Stimulated activated CD8-positive, alpha-beta memory T cell treated with anti-CD3 and anti-CD28 coated beads, Interleukin-12 subunit alpha, Interleukin-12 subunit beta, amount 100 ng/mL, for 24 hours (primary cell): ENCODE data around the gene DNAJC7.

Source experiments
- DNase-seq: peaks from one replicate; pipeline ENCODE4 v3.0.0-alpha.2; 2020; ENCODE audit errors: extremely low read depth

Gene DNAJC7

DNA sequence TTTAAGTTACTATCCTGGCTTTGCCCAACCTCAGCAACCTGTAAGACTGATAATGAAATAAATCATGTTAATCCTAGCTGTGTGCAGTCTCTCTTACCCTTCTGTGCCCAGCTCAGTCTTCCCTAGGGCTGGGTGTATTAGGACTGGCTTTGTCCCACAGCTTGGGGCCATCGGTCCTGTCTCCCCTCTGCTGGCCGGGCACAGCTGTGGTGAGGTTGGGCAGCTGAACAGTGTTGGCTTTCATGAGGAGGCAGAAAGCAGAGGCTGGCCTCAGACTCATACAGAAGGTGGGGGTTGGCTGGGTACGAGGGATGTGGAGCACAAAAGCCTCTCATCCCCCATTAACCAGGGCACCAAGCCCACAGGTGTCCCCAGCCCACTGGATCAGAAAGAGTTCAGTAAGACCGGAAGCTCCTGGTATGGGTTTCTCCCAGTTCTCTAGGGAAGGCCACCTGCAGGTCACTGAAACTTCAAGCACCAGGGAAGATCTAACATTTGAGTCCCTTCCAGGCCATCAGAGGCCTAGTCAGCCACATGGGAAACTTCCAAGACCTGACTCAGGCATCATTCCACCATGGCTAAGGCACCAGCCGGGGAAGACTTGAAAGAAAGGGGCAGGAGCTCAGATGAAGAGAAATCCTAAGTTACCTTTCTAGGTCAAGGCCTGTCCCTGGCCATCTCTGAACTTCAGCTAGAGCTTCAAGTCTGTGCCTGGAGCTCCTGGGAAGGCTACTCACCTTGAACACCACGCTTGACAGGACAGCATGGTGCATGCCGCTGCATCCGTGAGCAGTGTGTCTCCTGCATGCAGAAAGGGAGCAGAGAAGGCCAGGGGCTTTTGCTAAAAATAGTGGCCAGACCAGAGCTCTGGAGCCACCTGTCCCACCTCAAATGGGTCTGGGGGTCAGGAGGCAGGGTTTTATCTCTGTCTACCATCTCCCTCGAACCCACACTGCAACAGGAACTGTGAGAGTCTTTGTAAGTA is 41.8 kb downstream of the DNAJC7 start:
- DNase-seq, result no peak

DNA sequence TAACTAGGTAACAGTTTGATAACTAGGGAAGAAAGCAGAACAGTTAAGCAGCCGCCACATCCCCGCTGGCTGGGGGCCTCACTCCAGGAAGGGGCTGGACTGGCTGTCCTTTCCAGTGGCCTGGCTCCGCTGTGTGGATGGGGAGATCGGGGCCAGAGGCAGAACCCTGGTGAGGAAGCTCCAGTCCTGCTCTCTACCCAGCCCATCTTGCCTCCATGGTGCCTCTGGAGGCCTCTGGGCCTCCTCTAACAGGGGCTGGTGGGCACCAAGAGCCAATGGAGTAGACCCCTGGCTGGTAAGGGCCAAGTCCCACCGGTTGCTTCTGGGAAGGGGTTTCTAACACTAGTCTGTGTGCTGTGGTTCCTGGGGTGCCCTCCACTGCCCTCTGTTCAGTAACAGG is 42.6 kb downstream of the DNAJC7 start:
- no peak for DNase-seq

DNA sequence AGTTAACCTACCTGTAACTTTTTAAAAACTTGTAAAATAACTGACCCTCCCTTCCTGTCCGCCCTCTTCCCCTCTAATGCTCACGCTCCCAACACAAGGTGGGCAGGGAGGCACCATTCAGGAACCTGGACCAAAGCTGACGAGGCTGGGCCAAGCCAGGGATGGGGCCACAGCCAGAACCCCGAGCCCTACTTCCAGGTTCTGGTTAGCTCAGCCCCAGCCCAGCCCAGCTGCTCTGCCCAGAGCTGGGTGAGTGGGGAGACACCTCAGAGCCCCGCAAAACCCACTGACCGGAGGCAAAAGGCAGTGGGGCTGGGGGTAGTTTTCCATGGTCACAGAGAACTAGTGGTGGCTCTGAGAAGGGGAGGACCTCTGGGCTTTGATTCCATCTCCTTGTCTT is 43.2 kb downstream of the DNAJC7 start:
- DNase-seq, result no peak

DNA sequence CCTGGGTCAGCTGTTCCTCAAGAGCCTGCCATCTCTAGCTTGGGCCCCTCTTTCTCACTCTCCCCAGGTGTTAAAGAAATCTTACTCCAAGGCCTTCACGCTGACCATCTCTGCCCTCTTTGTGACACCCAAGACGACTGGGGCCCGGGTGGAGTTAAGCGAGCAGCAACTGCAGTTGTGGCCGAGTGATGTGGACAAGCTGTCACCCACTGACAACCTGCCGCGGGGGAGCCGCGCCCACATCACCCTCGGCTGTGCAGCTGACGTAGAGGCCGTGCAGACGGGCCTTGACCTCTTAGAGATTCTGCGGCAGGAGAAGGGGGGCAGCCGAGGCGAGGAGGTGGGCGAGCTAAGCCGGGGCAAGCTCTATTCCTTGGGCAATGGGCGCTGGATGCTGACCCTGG is 43.8 kb downstream of the DNAJC7 start:
- no peak for DNase-seq

DNA sequence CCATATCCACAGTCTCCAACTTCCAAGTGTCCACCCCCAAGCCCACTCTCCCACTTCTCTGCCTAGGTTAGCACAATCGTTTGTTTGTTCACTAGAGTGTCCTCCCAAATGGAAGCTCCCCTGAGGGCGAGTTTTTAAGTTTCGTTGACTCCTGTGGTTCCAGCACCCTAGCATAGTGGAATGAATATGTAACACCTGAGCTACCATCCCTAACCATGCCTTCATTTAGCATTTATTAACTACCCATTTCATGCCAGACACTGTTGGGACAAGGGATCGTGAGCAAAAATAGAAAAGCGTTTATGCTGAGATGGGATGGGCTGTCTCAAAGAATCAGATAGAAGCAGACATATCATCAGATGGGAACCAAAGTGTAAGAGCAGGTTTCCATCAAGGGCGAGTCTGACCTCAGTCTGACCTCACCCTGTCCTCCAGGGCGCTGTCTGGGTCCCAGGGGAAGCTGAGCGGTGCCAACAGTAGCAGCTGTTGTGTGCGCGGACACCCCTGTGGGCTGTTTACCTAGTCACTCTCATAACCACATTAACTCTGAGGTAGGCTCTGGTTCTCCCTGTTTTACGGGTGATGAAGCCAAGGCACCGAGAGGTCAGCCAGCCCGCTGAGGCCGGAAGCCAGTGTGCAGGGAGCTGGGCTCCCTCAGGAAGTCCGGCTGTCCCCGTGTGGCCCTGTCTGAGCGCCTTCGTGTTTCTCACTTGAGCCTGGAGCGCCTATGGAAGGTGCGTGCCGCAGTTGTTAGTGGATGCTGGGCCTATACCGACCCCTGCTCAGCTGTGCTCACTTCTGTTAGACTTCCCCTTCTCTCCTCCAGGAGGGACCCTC is 44.5 kb downstream of the DNAJC7 start:
- DNase-seq, result no peak

DNA sequence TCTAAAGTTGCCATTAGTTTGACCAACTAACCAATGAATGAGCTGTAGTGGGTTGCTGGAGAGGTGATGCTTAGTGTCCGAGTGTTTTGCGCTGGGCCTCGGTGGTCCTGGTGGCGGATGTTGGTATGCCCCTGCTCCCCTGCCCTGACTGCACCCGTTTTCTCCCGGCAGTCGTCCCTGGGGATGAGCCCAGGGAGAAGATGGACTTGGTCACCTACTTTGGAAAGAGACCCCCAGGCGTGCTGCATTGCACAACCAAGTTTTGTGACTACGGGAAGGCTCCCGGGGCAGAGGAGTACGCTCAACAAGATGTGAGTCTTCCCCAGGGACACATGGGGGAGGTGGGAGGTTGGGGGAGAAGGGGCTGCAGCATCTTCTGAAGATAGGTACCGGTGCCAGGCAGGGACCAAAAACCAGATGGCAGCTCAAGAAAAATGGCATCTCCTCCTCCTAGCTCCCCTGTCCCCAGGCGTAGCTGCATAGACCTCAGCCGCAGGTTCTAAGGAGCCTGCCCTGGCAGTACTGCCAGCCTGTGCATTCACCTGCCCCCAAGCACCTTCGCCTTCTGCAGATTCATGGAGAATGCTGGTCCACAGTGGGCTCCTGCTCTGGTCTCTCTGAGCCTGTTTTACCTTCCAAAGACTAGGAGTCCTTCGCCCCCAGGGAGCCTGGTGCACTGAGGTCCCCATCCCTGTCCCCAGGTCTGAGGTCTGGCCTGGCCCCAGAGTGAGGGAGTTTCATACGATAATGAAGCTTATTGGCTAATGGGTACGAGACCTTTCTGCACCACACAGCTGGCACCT is 45.3 kb downstream of the DNAJC7 start:
- DNase-seq, result no peak

DNA sequence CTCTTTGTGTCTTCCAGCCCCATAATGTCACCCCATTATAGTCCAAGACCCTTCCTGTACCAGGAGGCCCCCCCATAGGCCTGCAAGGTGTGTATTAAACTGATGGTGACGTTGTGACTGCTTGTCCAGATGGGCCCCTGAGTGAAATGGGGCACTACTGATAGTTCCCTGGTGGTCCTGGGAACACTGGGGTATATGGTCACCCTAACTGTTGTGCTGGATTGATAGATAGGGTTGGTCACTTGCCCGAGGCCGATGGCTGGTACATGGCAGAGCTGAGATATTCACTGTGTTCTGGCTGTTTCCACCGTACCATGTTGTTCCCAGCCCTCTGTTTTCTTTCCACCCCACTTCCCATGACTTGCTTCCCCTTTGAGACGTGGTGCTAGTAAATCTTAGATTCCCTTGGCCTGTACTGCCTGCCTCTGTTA is 46.3 kb downstream of the DNAJC7 start:
- DNase-seq, result no peak

DNA sequence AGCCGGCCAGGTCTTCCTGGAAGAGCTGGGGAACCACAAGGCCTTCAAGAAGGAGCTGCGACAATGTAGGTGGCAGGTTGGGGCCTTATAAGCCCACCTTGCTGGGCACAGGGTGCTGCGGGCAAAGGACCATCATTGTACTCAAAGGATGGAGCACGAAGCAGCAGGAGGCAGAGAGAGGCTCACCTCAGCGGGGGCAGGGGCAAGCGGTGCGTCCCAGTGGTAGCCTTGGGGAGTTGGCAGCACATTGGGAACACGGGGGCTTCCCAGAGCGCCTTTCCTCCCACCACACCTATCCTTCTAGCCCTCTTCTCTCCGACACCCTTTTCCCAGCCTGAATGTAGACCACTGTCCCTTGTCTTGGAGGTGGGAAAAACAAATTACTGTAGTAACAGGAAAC is 48.6 kb downstream of the DNAJC7 start:
- no peak for DNase-seq

DNA sequence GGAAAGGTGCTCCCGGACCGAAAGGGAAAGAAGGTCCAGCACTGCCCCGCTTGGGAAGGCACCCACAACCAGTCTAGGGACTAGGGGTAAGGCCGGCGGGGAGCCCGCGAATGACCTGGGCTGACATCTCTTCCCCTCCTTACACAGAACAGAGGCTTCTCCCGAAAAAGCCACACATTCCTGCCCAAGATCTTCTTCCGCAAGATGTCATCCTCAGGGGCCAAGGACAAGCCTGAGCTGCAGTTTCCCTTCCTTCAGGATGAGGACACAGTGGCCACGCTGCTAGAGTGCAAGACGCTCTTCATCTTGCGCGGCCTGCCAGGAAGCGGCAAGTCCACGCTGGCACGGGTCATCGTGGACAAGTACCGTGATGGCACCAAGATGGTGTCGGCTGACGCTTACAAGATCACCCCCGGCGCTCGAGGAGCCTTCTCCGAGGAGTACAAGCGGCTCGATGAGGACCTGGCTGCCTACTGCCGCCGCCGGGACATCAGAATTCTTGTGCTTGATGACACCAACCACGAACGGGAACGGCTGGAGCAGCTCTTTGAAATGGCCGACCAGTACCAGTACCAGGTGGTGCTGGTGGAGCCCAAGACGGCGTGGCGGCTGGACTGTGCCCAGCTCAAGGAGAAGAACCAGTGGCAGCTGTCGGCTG is 49.2 kb downstream of the DNAJC7 start:
- DNase-seq, result no peak

DNA sequence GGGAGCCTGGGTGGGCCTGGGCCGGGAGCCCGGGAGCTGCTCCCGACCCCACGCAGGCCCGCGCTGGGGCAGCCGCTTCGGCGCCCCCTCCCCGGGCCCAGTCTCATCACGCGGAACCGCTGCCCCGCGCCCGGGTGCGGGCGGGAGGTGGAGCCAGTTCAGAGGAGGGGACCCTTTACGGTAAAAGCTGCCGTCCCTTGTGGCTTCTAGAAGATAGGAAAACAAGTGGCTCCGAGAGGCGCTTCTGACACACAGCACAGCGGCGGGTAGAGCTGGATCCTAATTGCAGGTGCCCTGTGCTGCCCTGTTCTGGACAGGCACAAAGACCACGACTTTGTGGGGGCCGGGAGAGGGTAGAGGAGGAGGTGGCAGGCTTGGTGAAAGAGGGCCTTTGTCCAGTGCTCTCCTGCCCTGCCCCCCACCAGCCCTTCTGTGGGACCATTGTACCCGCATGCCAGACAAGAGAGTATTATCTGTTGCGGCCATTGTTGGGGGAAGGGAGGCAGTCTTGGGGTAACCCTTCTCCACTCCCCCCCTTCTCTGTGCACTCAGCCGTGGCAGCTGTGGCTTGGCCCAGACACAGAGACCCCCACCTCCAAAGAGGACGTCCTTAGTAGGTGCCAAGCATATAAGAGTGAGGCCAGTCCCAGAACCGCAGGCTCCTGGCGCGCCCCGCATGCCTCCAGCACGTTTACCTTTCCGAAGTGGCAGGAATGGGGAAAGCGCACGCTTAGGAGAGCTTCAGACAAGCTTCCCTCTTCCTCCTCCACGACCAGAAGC is 49.9 kb downstream of the DNAJC7 start:
- no peak for DNase-seq

DNA sequence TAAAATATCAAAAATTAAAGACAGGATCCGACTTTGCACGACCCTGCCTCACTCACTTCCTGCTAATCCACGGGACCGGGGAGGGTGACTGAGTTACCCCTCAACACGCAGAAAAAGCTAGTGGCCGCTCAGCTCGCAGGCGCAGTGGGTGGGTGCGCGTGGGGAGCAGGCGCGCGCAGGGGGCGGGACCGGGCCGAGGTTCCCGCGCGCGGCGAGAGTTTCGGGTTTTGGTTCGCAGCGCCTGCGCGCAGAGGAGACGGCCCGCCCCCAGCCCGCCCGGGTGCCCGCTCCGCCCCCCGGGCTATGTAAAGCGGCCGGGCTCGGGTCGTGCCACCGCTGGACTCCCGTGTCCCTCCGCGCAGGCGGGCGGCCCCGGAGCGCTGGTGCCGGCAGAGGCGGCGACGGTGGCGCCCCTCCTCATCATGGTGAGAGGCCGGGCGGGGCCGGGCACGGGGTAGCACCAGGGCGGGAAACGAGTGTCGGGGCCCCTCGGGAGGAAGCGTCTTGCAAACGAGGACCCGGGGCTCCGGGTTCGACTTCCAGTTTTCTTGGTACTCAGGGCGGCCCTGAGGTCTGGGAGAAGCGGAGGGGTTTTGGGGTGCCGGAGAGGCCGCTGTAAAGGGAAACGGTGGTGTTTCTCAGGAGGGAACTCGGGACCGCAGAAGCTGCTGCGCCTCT is 50.6 kb downstream of the DNAJC7 start, which contains the start of gene CNP:
Gene CNP, plus strand, starts transcription at position 333 of the 678 bp plus-strand sequence. Its CDS starts 90 bp downstream, at position 423.
- peak; percentile 81 for DNase-seq

DNA sequence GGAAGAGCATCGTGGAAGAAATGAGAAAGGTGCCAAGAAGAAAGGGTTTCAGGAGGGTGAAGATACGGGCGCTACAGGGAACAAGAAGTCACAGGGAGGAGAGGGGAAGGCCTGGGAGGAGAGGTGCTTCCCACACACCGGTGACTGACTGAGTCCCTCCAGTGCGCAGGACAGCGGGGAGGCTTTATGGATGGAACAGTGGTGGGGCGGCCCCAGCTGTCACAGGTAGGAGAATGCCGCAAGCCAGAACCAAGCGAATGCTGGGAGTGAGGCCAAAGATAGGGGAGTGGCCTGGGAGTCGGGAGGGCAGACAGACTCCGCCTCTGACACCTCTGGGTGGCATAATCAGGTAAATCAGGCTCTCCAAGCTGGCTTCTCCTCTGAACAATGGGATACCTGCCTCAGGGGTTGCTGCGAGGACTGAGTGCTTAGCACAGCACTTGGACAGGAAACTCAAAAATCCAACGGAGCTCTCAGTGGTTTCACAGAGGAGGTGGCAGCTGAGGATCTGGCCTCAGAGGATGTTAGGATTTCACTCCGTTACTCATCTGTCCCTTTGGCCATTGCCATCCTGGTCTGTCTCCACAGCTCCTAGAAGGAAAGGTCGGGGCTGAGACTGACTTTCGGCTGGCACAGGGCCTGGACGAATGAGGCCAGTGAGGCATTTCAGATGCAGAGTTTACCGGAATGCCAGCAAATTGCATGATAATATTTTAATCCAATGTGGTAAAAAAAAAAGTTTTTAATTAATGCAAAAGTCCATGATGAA is 51.4 kb downstream of the DNAJC7 start:
- peak; percentile 28 for DNase-seq

DNA sequence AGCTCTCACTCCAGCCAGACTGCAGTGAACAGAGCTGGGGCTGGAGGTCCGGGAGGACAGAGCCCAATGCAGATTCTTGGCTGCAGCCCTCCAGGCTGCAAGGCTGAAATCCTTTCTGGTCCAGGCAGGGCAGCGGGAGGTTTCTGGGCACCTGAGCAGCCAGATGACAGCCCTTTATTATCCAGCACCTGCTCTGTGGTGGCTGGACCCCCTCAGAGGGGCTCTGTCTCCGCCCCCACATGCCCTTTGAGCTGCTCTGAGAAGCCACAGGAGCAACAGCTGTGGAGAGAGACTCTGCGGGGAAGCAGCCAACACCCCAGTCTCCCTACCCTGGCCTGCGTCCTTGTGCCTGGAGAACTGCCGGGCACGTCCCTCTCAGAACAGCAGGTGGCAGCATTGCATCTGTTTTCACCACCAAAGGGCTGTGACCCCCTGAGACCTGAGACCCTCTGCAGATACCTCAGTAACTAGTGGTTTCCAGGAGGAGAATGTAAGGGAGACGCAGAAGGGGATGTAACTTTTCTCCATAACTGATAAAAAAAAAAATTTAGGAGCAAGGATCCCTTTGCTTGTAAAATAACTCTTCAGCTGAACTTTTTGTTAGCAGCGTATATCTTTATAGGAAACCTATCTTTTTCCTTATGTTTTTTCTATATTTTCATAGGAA is 54.3 kb downstream of the DNAJC7 start:
- DNase-seq, result peak; percentile 16

DNA sequence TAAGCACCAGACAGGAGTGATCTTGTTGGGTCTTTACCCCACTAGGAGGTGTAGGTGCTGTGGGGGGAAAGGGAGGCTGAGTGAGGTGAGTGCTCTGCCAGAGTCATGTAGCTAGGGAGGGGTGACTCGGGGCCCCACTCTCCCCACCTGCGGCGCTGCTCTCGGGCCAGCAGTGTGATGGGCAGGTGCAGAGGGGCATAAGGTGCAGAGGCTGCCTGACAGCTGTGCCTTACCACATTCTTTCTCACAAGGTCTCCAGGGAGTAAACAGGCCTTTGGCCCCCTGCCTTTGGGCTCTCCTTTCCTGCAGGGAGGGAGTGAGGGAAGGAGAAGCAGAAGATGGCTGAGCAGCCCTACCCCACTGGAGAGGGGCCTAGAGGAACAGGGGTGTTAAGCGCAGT is 55.1 kb downstream of the DNAJC7 start:
- DNase-seq, result no peak

DNA sequence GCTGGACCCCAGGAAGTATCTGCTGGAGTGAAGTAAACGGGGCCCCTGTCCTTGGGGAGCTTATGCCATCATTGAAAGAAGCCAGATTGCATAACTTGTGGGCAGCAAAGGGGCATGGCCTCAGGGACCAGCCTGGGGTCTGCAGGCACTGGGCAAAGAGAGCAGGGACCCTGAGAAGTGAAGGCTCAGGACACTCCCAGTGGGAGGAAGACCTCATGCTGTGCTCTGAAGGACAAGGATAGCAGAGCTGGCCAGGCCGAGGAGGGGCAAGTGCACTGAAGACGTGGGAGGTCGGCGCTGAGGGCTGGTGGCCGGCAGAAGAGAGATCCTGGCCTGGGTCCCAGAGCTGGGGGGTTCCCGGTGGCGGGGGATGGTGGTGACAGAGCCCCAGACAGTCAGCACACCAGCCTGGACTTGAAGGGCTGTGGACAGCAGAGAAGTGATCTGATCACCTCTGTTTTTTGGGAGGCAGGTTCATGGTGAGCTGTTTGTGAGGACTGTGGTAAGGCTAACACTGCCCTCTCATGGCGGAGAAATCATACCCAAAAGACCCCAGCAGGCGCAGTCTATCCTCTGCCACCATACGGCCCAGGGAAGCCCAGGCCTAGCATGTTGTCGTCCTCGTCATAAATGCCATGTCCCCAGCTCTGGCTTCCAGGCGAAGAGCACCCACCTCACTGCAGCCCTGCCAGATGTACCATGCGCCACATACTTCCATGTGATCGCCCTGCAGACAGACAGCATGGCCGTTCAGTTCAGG is 57.7 kb downstream of the DNAJC7 start:
- DNase-seq, result no peak

DNA sequence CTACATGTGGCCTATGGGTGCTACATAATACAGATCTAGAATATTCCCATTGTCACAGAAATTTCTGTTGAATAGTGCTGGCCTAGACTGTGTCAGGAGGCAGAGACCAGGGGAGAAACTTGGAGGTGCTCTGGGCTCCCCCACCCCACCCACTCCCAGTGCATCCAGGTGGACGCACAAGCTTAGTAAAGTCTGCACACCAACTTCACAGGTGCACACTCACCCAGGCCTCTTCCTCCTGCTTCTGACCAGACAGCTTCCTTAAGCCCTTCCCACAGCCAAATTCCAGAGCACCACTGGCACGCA is 58.3 kb downstream of the DNAJC7 start:
- no peak for DNase-seq

DNA sequence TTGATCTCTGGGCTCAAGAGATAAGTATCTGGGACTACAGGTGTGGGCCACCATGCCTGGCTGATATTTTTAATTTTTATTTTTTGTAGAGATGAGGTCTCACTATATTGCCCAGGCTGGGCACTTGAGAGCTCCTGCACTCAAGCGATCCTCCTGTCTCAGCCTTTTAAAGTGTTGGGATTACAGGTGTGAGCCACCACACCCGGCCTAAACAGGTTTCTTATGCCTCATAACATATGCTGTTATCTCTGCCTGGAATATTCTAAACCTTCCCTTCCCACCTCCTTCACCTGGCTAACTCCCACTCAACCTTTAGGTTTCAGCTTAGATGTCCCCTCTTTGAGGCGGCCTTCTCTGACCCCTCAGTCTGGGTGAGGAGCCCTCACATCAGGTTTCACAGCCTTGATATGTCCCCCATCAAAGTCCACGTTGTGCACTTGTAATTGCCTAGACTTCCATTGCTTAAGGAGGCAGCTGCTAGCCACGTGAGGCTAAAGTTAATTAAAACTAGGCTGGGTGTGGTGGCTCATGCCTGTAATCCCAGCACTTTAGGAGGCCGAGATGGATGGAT is 59.3 kb downstream of the DNAJC7 start:
- DNase-seq, result no peak
